GM18507 (cell line): ENCODE measurements around the gene MEIS2.

Experiments used
- DNase-seq: peaks from one replicate; pipeline ENCODE4 v3.0.0; 2011; ENCODE audit warnings: low read depth; ENCODE audit not compliant: insufficient read length; ENCODE audit errors: extremely low spot score
- FAIRE-seq: peaks from 2 replicates; lab custom pipeline; 2011; peaks lifted over from hg19 to GRCh38; lab: Jason Lieb, UNC

Gene MEIS2

GRCh38 chr15:37080261-37080921 lies 20.0 kb downstream of the MEIS2 start:
- no peak for FAIRE-seq
- DNase-seq, result no peak

DNA sequence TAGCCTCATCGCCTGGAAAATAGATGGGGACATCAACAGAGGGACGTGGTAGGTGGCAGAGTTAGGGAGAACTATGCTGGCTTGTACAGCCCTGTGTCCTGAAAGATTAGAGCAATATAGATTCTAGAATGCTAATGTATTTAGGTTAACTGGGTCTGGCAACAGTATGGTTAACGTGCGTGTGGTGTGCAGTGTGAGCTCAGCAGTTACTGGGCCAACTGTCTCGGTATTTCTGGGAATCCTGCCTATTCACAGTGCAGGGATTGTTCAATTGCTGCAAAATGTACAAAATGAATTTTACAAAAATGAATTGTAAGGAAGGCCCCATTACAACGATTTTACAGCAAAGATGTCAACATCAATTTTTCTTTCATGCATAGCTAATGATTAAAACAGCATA lies 20.6 kb downstream of the MEIS2 start:
- no peak for FAIRE-seq
- no peak for DNase-seq

DNA sequence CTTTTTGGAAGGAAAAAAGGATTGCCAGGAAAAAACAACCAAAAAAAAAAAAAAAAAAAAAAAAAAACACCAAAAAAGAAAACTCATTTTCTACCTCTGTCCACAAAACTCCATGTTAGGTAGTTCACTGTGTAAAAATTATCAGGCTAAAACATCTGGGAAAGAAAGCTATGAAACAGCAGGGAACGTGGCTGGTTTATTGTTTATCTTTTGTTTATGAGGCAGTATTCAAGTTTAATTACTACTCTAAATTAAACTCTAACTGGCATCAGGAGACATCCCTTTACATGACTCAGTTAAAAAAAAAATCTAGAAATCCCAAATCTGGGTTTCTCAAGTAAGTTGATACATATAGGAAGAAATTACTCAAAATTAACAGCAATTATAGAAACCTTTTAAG lies 21.8 kb downstream of the MEIS2 start:
- DNase-seq (no peak), FAIRE-seq (no peak)

GRCh38 chr15:37077623-37078351 lies 22.6 kb downstream of the MEIS2 start:
- FAIRE-seq (no peak), DNase-seq (no peak)

GRCh38 chr15:37076543-37076942 lies 23.8 kb downstream of the MEIS2 start:
- DNase-seq, result no peak
- no peak for FAIRE-seq

DNA sequence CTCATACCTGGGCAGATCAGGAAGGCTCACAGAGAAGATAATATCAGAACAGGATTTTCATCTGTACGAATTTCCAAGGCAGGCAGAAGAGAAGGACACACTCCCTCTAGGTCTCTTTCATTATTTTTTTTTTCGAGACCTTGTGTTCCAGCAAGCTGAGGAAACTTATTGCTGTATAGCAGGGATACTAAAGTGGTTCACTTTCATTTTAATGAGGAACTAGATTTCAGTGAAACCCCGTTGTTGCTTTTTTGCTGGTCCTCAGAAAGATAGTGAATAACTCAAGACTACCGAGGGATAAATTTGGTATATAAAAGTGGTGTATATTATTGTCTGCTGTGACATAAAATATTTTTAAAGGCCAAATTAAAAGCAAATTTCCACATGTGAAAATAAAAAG lies 24.6 kb downstream of the MEIS2 start:
- DNase-seq (no peak), FAIRE-seq (no peak)

GRCh38 chr15:37072181-37072580 lies 28.2 kb downstream of the MEIS2 start:
- no peak for FAIRE-seq

DNA sequence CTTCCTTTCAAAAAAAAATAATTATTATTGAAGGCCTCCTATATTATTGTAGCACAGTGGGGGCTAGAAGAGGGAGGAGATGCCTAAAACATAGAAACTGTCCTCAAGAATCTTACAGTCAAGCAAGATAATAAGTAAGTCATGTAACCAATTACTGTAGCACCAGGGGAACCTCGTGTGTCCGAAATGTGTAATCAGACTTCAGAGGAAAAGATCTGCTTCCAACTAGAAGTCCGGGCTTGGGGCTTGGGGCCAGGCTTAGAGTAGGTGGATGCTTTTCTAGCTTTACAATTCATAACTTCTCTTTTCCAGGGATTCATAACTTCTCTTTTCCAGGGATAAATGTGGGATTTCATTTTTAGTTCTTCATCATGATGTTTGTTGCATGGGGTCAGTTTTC lies 29.2 kb downstream of the MEIS2 start:
- no peak for DNase-seq
- FAIRE-seq, result no peak

More at GRCh38 chr15:37072181-37072580, 28.2 kb downstream of the MEIS2 start:
- no peak for DNase-seq

GRCh38 chr15:37070686-37071085 lies 29.7 kb downstream of the MEIS2 start:
- no peak for DNase-seq
- no peak for FAIRE-seq

- FAIRE-seq, result no peak
- no peak for DNase-seq
Observed at GRCh38 chr15:37061996-37062395, 38.4 kb downstream of the MEIS2 start.

GRCh38 chr15:37059086-37059485 lies 41.3 kb downstream of the MEIS2 start:
- DNase-seq (no peak), FAIRE-seq (no peak)

DNA sequence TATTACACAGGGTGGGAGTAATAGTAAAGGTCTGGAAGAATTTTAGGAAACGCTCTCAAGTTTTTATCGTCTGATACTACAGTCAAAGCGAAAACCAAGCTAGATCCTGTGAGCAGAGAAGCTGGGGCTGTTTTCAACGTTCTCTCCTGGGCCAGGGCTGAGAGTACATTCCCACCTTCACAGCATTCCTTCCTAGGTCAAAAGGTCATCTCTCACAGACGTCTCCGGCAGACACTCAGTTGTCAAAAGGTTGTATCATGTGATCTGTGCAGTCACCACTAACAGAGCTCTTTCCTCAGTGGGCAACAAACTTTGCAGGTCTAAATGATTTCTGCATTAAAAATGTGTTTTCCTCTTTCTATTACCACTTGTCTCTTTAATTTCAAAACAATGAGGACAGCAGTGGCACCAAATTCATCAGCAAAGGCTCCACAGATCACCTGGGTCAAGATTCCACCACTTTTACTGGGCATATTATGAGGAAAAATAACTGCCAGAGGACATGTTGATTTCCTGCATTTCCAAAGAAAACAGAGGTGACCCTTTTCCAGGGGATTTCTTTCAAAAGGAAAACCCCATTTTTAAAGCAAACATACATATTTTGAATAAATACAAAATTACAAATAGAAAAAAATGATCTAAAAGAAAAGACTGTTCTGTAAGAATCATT lies 41.9 kb downstream of the MEIS2 start:
- no peak for DNase-seq
- FAIRE-seq, result no peak

GRCh38 chr15:37057831-37058230 lies 42.5 kb downstream of the MEIS2 start:
- DNase-seq, result no peak
- FAIRE-seq, result no peak

DNA sequence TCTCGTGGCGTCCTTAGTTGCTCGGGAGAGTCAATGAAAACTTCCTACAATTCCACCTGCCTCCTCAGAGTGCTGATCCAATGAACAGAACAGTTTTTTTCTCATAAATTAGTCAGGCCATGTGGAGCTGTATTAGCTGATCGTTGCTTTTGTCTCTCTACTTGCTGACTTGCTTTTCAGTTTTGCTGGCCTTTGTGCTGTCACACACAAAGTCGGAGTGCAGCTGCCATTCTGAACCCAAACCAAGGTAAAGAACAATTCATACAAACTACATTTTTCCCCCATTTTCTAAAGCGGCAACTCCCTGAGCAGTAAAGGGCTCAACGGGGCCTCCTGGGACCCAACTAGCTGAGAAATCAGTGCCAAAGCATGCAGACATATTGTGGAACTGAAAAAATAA lies 43.1 kb downstream of the MEIS2 start:
- FAIRE-seq, result no peak
- DNase-seq, result no peak

- DNase-seq, result no peak
- no peak for FAIRE-seq
Observed at GRCh38 chr15:37056177-37057121, 43.9 kb downstream of the MEIS2 start.

DNA sequence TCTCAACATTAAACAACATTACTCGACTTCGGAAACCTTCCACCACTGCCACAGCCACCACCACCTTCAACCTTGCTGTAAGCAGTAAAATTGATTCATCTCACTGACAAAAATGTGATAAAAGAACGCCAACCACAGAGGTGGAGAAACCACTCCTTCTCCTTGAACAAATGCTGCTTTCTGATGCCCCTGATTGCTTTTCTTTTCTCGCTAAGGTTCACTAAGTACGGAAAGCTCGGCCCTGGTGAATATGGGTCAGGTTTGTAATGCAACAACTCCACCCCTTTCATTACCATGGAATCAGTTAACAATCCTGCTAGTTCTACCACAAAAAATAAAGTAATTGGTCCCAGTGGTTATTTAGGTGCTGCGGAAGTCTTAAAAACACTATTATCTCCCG lies 44.9 kb downstream of the MEIS2 start:
- no peak for DNase-seq
- no peak for FAIRE-seq

DNA sequence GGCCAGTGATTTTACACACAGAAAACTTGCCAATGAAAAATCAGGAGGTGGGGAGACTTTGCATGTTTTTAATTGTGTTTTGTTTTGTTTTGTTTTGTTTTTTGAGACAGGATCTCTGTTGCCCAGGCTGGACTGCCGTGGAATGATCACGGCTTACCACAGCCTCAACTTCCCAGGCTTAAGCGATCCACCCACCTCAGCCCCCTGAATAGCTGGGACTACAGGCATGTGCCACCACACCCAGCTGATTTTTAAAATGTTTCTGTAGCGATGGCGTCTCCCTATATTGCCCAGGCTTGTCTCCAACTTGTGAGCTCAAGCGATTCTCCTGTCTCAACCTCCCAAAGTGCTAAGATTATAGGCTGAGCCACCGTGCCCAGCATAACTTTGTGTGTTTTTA lies 46.0 kb downstream of the MEIS2 start:
- DNase-seq, result no peak
- no peak for FAIRE-seq

- FAIRE-seq (no peak), DNase-seq (no peak)
Observed at GRCh38 chr15:37053166-37053565, 47.2 kb downstream of the MEIS2 start.

DNA sequence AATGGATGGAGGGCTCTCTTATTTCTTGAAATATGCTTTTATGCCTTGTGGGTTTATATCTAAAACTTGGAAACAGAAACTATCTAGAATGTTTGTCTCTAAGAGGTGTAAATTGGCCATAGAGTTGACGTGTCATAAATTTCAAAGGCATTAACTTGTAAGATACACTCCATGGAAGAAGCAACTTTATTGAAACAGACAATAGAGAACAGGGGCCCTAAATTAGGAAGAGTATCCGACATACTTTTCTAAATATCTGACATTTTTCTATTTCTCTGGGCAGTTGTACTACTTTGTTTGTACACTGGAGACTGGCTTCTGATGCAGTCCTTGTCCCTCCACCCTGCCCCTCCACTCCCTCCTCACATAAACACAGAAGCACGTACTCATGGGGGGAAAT lies 50.0 kb downstream of the MEIS2 start:
- FAIRE-seq (no peak), DNase-seq (no peak)
